D721Med (cell line): Measurements from ENCODE around the gene HIGD2A.

Experiments used
- DNase-seq: peaks from one replicate; pipeline ENCODE4 v3.0.0; 2011; ENCODE audit warnings: low spot score; ENCODE audit not compliant: insufficient read length
- FAIRE-seq: peaks from 2 replicates; lab custom pipeline; 2011; peaks lifted over from hg19 to GRCh38; lab: Jason Lieb, UNC
- CTCF ChIP-seq: IDR thresholded peaks from 2 replicates; pipeline ENCODE4 v1.5.1; 2012; ENCODE audit warnings: mild to moderate bottlenecking, control low read depth; ENCODE audit not compliant: insufficient read depth; ENCODE audit errors: missing control alignments

Gene HIGD2A

GRCh38 chr5:176388003-176388443 lies 528 bp upstream of the HIGD2A start:
- FAIRE-seq, result no peak
- DNase-seq, result no peak
- no peak for TF ChIP-seq CTCF

GRCh38 chr5:176389135-176390123 lies 878 bp downstream of the HIGD2A start:
- FAIRE-seq, result no peak
- peak; percentile 90 for DNase-seq
- TF ChIP-seq CTCF, result no peak

GRCh38 chr5:176391479-176391878 lies 2.9 kb downstream of the HIGD2A start:
- TF ChIP-seq CTCF, result no peak
- FAIRE-seq (no peak), DNase-seq (no peak)

GRCh38 chr5:176391999-176392398 lies 3.4 kb downstream of the HIGD2A start:
- TF ChIP-seq CTCF, result no peak
- DNase-seq, result no peak
- no peak for FAIRE-seq

- FAIRE-seq, result no peak
- TF ChIP-seq CTCF, result no peak
- DNase-seq, result no peak
Measured at GRCh38 chr5:176392526-176392925, 4.0 kb downstream of the HIGD2A start.

GRCh38 chr5:176394096-176394495 lies 5.5 kb downstream of the HIGD2A start:
- DNase-seq (no peak), FAIRE-seq (no peak)

More at GRCh38 chr5:176394096-176394495, 5.5 kb downstream of the HIGD2A start:
- TF ChIP-seq CTCF, result no peak
